Kidney (tissue), 14 donors: ENCODE data around the gene CRMP1. TPM values are rescaled to one million over a fixed set of nuclear protein-coding genes. Genes with fewer than 3 reads are reported as not detected.

Experiments used
- DNase-seq, 5 donors: peaks; one replicate each; pipeline ENCODE4 v3.0.0-alpha.2; 2013 to 2020
- FAIRE-seq: peaks from 2 replicates; lab custom pipeline; 2012; peaks lifted over from hg19 to GRCh38; lab: Jason Lieb, UNC
- H3K27ac ChIP-seq, 2 donors: one replicate each; pipeline ENCODE4 v1.7.0; 2013; ENCODE audit warnings: low read depth in 2 of 2, low read length in 2 of 2, inconsistent platforms in 1 of 2
- H3K27me3 ChIP-seq: one replicate; pipeline ENCODE4 v1.7.1; 2013; ENCODE audit warnings: low read length, inconsistent platforms; ENCODE audit not compliant: control insufficient read depth, insufficient read depth
- H3K36me3 ChIP-seq, 3 donors: one replicate each; pipeline versions ENCODE4 v1.7.0 to v1.7.1; 2013; ENCODE audit warnings: low read length in 3 of 3, control low read depth in 1 of 3, inconsistent platforms in 1 of 3; ENCODE audit not compliant: insufficient read depth in 3 of 3, control insufficient read depth in 2 of 3
- H3K4me1 ChIP-seq, 3 donors: one replicate each; pipeline versions ENCODE4 v1.7.0 to v1.7.1; 2013; ENCODE audit warnings: low read length in 3 of 3, inconsistent platforms in 1 of 3, low read depth in 1 of 3; ENCODE audit not compliant: control insufficient read depth in 2 of 3, insufficient read depth in 2 of 3
- H3K4me3 ChIP-seq, 3 donors: one replicate each; pipeline versions ENCODE4 v1.7.0 to v1.8.1; 2013; ENCODE audit warnings: low read length in 3 of 3, control low read depth in 1 of 3, inconsistent platforms in 1 of 3
- H3K9ac ChIP-seq, 3 donors: one replicate each; pipeline versions ENCODE4 v1.7.0 to v1.7.1; 2013; ENCODE audit warnings: low read length in 3 of 3, control low read depth in 1 of 3, inconsistent platforms in 1 of 3
- H3K9me3 ChIP-seq, 3 donors: one replicate each; pipeline versions ENCODE4 v1.7.0 to v1.7.1; 2013; ENCODE audit warnings: low read length in 3 of 3, control low read depth in 1 of 3, inconsistent platforms in 1 of 3; ENCODE audit not compliant: control insufficient read depth in 2 of 3, insufficient read depth in 1 of 3
- CTCF ChIP-seq: IDR thresholded peaks from 3 replicates; pipeline ENCODE4 v1.5.1; 2012; ENCODE audit warnings: mild to moderate bottlenecking, moderate library complexity, borderline replicate concordance; ENCODE audit not compliant: insufficient read depth; ENCODE audit errors: extremely low read depth
- intact Hi-C: fragments of 100-400 bp; cut with DNase I; formaldehyde crosslinking; loops from one replicate; pipeline ENCODE4 v1.11.1; 2022
- polyA plus RNA-seq: library from polyadenylated mRNA; stranded (reverse); fragments of 350-450 nt; fragmentation: Illumina TruSeq; extraction: RNeasy Lipid Tissue Mini Kit (QIAGEN cat#74804); gene quantifications from one replicate; pipeline ENCODE4 v1.2.3, GENCODE V29; 2014; ENCODE audit warnings: low read depth, low replicate concordance; ENCODE audit not compliant: insufficient read depth
- total RNA-seq: library from RNA; stranded (reverse); fragmentation: NEBNext Ultra II Directional; extraction: Animal tissue kit (Norgen Biotek cat#: 25700); gene quantifications from one replicate; pipeline ENCODE4 v1.2.1, GENCODE V29; 2021
- donor health status: control.
- donor health status: control.
- donor health status: control.
- donor health status: control.
- donor health status: control.
- donor health status: DM: yes; HTN: yes; CAD: no.
- donor health status: Normal renal cell carcinoma (clear cell type).

Gene CRMP1
- total and polyA plus RNA-seq, 2 donors from 2014 or later: 0.26 to 0.66 TPM

DNA sequence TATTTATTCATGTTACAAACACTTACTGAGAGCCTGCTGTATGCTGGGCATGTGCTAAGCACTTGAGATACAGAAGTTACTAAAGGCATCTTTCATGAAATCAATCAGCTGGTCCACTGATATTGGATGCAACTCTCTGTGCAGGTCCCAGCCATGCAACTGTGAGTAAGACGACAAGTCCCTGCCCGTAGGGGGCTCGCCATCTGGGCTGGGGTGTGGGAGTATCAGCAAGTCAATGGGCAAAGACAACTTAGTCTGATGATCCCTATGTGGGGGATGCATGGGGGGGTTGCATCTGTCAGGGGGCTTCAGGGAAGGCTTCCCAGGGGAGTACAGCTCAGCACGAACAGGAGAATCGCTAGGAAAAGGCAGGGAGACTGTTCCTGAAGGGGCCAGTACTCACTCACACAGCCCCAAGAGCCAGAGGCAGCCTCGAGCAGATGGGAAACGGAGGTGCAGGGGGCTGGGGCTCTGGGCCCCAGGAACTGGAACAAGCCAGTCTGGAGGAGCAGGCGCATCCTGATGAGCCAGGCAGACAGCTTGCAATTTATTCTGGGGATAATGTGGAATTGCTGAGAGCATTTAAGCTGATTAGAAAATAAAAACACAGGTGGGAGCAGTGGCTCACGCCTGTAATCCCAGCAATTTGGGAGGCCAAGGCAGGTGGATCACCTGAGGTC lies 40.2 kb downstream of the CRMP1 start:
- Histone ChIP-seq H3K27me3 (no peaks in the 10 kb centered on the region), H3K27ac (no peak overlapping the region), H3K9ac (no peak overlapping the region), H3K4me3 (no peak overlapping the region), H3K36me3 (peaks cover 0 to 2% (median 0%) of the 10 kb centered on the region in 3 donors), H3K4me1 (no peaks in the 10 kb centered on the region), H3K9me3 (peaks cover 0 to 2% (median 0%) of the 10 kb centered on the region in 3 donors)
- no peak for TF ChIP-seq CTCF
- DNase-seq (no peak), FAIRE-seq (no peak)
- intact Hi-C loops: no loop called here

DNA sequence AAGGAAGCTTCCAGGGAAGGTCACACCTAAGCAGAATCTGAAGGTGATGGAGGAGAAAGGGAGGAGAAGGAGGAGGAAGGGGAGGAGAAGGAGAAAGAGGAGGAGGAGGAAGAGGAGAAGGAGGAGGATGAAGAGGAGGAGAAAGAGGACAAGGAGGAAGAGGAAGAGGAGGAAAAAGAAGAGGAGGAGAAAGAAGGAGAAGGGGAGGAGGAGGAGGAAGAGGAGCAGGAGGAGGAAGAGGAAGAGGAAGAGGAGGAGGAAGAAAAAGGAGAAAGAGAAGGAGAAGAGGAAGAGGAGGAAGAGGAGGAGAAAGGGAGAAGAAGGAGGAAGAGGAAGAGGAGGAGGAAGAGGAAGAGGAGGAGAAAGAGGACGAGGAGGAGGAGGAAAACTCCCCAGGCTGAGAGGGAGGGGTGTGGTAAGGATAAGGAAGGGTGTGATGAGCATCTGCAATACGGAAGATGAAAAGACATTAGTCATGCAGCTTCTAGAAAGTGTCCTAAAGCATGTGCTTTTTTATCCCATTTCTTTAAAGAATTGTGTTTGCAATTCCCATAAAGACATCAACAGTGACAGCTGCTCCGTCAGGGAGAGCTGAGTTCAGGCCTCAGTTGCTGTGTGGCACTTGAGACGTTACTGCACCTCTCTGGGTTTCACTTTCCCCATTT lies 41.1 kb downstream of the CRMP1 start:
- H3K9ac ChIP-seq: no peak overlapping the region
- no peaks in the 10 kb centered on the region for H3K9me3 ChIP-seq
- no peaks in the 10 kb centered on the region for H3K27me3 ChIP-seq
- H3K4me1 ChIP-seq: no peaks in the 10 kb centered on the region
- DNase-seq (no peak), FAIRE-seq (no peak)
- TF ChIP-seq CTCF: no peak
- intact Hi-C loops: no loop called here
- H3K36me3 ChIP-seq: peaks cover 0 to 2% (median 0%) of the 10 kb centered on the region in 3 donors
- no peak overlapping the region for H3K27ac ChIP-seq
- no peak overlapping the region for H3K4me3 ChIP-seq

- H3K27ac ChIP-seq: no peak overlapping the region
- H3K36me3 ChIP-seq: no peaks in the 10 kb centered on the region
- no peak overlapping the region for H3K4me3 ChIP-seq
- no peak for TF ChIP-seq CTCF
- peak in 1 of 5 donors; percentile 21 for DNase-seq
- intact Hi-C loops: no loop called here
- no peaks in the 10 kb centered on the region for H3K27me3 ChIP-seq
- FAIRE-seq: no peak
- peaks cover 0 to 3% (median 0%) of the 10 kb centered on the region in 3 donors for H3K4me1 ChIP-seq
- H3K9me3 ChIP-seq: no peaks in the 10 kb centered on the region
- no peak overlapping the region for H3K9ac ChIP-seq
Observed at GRCh38 chr4:5845035-5845905, 47.6 kb downstream of the CRMP1 start.
